ENCODE results near the gene MSI2. TPM values are rescaled to one million over a fixed set of nuclear protein-coding genes. Genes with fewer than 3 reads are reported as not detected.

Gene MSI2
- total and polyA plus RNA-seq, 2 experiments from 2014 or later, result 18.9 to 41.8 TPM

DNA sequence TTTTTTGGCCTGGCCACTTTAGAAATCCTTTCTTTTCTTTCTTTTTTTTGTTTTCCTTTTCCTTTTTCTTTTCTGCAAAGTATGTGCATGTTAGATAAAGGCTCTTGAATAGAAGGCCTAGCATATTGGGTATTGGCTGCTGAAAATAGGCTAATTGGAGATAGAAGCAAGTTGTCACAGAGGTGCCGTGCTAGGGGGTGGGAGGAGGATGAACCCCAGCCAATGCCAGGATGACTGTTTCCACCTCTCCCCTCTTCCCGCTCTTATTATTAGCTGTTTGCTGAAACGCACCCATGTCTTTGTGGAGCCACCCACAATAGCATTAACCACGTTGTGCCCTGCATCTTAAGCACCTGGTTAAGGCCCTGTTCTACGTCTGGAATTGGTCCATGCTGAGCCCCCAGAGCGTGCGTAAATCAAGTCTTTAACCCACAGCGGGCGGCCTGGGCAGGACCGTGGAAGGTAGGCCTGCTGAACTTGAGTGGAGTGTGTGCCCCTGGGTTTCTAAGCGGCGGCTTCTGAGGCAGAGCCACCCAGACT is 123.6 kb downstream of the MSI2 start:
- H4K20me1 ChIP-seq (replicated peaks; ENCODE audit: insufficient read depth), result no peaks in the 10 kb centered on the region
- TF ChIP-seq, protein P1, sequence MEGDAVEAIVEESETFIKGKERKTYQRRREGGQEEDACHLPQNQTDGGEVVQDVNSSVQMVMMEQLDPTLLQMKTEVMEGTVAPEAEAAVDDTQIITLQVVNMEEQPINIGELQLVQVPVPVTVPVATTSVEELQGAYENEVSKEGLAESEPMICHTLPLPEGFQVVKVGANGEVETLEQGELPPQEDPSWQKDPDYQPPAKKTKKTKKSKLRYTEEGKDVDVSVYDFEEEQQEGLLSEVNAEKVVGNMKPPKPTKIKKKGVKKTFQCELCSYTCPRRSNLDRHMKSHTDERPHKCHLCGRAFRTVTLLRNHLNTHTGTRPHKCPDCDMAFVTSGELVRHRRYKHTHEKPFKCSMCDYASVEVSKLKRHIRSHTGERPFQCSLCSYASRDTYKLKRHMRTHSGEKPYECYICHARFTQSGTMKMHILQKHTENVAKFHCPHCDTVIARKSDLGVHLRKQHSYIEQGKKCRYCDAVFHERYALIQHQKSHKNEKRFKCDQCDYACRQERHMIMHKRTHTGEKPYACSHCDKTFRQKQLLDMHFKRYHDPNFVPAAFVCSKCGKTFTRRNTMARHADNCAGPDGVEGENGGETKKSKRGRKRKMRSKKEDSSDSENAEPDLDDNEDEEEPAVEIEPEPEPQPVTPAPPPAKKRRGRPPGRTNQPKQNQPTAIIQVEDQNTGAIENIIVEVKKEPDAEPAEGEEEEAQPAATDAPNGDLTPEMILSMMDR (conservative IDR thresholded peaks at IDR 0.05; ENCODE audit: low read depth in 2 of 2), result no peak
- TF ChIP-seq ZNF114 (CRISPR knock-in tag; IDR thresholded peaks at IDR 0.05) (no peak), JUNB (IDR thresholded peaks at IDR 0.05; ENCODE audit: unreplicated experiment) (no peak), POLR2AphosphoS5 (IDR thresholded peaks at IDR 0.05; ENCODE audit: low read depth) (no peak)
- TF ChIP-seq, protein P2, sequence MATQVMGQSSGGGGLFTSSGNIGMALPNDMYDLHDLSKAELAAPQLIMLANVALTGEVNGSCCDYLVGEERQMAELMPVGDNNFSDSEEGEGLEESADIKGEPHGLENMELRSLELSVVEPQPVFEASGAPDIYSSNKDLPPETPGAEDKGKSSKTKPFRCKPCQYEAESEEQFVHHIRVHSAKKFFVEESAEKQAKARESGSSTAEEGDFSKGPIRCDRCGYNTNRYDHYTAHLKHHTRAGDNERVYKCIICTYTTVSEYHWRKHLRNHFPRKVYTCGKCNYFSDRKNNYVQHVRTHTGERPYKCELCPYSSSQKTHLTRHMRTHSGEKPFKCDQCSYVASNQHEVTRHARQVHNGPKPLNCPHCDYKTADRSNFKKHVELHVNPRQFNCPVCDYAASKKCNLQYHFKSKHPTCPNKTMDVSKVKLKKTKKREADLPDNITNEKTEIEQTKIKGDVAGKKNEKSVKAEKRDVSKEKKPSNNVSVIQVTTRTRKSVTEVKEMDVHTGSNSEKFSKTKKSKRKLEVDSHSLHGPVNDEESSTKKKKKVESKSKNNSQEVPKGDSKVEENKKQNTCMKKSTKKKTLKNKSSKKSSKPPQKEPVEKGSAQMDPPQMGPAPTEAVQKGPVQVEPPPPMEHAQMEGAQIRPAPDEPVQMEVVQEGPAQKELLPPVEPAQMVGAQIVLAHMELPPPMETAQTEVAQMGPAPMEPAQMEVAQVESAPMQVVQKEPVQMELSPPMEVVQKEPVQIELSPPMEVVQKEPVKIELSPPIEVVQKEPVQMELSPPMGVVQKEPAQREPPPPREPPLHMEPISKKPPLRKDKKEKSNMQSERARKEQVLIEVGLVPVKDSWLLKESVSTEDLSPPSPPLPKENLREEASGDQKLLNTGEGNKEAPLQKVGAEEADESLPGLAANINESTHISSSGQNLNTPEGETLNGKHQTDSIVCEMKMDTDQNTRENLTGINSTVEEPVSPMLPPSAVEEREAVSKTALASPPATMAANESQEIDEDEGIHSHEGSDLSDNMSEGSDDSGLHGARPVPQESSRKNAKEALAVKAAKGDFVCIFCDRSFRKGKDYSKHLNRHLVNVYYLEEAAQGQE (IDR thresholded peaks at IDR 0.05; ENCODE audit: unreplicated experiment), result no peak
- H3K4me1 ChIP-seq (ENCODE audit: insufficient read depth), result peaks cover 42% of the 10 kb centered on the region
- no peak overlapping the region for H3K4me3 ChIP-seq
- H3K9me3 Mint-ChIP-seq, result peaks cover 1% of the 10 kb centered on the region; the same call in 1 of the 3 replicates
- H2AFZ ChIP-seq, result no peak overlapping the region
- H3K27ac ChIP-seq (ENCODE audit: low read depth), result peak overlapping the region; percentile 90
- no peak for DNase-seq (ENCODE audit: low spot score)
- peaks cover 21% of the 10 kb centered on the region for H3K36me3 Mint-ChIP-seq (ENCODE audit: low read depth)
- H3K27ac Mint-ChIP-seq, result peak overlapping the region; percentile 82; the same call in 1 of the 2 replicates
- H3K4me1 Mint-ChIP-seq, result peaks cover 50% of the 10 kb centered on the region
- peaks cover 8% of the 10 kb centered on the region for H3K27me3 Mint-ChIP-seq (ENCODE audit: insufficient read depth, low read depth, poor library complexity)
- H3K4me3 Mint-ChIP-seq, result no peak overlapping the region; the same call in 2 of the 3 replicates
- H3K27me3 ChIP-seq (ENCODE audit: insufficient read depth), result no peaks in the 10 kb centered on the region
- H3K79me2 ChIP-seq (replicated peaks; ENCODE audit: insufficient read depth), result peaks cover 12% of the 10 kb centered on the region
- no peaks in the 10 kb centered on the region for H3K36me3 ChIP-seq (ENCODE audit: insufficient read depth)
- H3K9me2 ChIP-seq (ENCODE audit: insufficient read depth), result peaks cover 8% of the 10 kb centered on the region
- ATAC-seq, result peak; percentile 70
- peak overlapping the region; percentile 41 for H3K4me2 ChIP-seq
- no peaks in the 10 kb centered on the region for H3F3A ChIP-seq (replicated peaks; ENCODE audit: low read depth)

DNA sequence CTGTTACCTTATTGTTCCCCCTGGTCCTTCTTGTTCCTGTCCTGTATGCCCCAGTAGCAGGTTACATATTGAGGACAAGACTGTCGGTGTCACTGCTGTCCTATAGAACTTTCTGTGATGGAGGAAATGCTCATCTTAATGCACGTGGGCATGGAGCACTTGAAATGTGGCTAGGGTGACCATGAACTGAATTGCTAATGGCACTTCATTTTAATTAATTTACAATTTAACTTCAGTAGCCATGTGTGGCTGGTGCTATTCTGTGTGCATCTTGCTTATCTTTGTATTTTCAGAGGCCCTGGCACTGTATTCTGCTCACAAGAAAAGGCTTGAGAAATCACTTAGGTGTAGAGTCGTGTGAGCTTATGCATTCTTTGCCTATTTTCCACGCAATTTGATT is 125.2 kb downstream of the MSI2 start:
- DNase-seq (ENCODE audit: low spot score), result no peak
- ATAC-seq, result no peak
- peaks cover 7% of the 10 kb centered on the region for H3K27me3 Mint-ChIP-seq (ENCODE audit: insufficient read depth, low read depth, poor library complexity)
- Histone ChIP-seq H3K27ac (ENCODE audit: low read depth) (no peak overlapping the region), H3K36me3 (ENCODE audit: insufficient read depth) (no peaks in the 10 kb centered on the region), H3K4me1 (ENCODE audit: insufficient read depth) (peaks cover 32% of the 10 kb centered on the region), H3K4me3 (no peak overlapping the region), H3K4me2 (peak overlapping the region; percentile 38; the same call in 1 of the 2 replicates), H4K20me1 (replicated peaks; ENCODE audit: insufficient read depth) (no peaks in the 10 kb centered on the region), H3K79me2 (replicated peaks; ENCODE audit: insufficient read depth) (peaks cover 12% of the 10 kb centered on the region), H3K9me2 (ENCODE audit: insufficient read depth) (peaks cover 6% of the 10 kb centered on the region; the same call in 1 of the 2 replicates), H3F3A (replicated peaks; ENCODE audit: low read depth) (no peaks in the 10 kb centered on the region), H2AFZ (no peak overlapping the region), H3K27me3 (ENCODE audit: insufficient read depth) (no peaks in the 10 kb centered on the region)
- H3K36me3 Mint-ChIP-seq (ENCODE audit: low read depth), result peaks cover 18% of the 10 kb centered on the region
- H3K9me3 Mint-ChIP-seq, result no peaks in the 10 kb centered on the region; the same call in 2 of the 3 replicates
- H3K4me3 Mint-ChIP-seq, result no peak overlapping the region
- TF ChIP-seq, protein P3, sequence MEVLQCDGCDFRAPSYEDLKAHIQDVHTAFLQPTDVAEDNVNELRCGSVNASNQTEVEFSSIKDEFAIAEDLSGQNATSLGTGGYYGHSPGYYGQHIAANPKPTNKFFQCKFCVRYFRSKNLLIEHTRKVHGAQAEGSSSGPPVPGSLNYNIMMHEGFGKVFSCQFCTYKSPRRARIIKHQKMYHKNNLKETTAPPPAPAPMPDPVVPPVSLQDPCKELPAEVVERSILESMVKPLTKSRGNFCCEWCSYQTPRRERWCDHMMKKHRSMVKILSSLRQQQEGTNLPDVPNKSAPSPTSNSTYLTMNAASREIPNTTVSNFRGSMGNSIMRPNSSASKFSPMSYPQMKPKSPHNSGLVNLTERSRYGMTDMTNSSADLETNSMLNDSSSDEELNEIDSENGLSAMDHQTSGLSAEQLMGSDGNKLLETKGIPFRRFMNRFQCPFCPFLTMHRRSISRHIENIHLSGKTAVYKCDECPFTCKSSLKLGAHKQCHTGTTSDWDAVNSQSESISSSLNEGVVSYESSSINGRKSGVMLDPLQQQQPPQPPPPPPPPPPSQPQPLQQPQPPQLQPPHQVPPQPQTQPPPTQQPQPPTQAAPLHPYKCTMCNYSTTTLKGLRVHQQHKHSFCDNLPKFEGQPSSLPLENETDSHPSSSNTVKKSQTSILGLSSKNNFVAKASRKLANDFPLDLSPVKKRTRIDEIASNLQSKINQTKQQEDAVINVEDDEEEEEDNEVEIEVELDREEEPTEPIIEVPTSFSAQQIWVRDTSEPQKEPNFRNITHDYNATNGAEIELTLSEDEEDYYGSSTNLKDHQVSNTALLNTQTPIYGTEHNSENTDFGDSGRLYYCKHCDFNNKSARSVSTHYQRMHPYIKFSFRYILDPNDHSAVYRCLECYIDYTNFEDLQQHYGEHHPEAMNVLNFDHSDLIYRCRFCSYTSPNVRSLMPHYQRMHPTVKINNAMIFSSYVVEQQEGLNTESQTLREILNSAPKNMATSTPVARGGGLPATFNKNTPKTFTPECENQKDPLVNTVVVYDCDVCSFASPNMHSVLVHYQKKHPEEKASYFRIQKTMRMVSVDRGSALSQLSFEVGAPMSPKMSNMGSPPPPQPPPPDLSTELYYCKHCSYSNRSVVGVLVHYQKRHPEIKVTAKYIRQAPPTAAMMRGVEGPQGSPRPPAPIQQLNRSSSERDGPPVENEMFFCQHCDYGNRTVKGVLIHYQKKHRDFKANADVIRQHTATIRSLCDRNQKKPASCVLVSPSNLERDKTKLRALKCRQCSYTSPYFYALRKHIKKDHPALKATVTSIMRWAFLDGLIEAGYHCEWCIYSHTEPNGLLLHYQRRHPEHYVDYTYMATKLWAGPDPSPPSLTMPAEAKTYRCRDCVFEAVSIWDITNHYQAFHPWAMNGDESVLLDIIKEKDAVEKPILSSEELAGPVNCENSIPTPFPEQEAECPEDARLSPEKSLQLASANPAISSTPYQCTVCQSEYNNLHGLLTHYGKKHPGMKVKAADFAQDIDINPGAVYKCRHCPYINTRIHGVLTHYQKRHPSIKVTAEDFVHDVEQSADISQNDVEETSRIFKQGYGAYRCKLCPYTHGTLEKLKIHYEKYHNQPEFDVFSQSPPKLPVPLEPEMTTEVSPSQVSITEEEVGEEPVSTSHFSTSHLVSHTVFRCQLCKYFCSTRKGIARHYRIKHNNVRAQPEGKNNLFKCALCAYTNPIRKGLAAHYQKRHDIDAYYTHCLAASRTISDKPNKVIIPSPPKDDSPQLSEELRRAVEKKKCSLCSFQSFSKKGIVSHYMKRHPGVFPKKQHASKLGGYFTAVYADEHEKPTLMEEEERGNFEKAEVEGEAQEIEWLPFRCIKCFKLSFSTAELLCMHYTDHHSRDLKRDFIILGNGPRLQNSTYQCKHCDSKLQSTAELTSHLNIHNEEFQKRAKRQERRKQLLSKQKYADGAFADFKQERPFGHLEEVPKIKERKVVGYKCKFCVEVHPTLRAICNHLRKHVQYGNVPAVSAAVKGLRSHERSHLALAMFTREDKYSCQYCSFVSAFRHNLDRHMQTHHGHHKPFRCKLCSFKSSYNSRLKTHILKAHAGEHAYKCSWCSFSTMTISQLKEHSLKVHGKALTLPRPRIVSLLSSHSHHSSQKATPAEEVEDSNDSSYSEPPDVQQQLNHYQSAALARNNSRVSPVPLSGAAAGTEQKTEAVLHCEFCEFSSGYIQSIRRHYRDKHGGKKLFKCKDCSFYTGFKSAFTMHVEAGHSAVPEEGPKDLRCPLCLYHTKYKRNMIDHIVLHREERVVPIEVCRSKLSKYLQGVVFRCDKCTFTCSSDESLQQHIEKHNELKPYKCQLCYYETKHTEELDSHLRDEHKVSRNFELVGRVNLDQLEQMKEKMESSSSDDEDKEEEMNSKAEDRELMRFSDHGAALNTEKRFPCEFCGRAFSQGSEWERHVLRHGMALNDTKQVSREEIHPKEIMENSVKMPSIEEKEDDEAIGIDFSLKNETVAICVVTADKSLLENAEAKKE (CRISPR knock-in tag; IDR thresholded peaks at IDR 0.05), result no peak
- no peak overlapping the region; the same call in 1 of the 2 replicates for H3K27ac Mint-ChIP-seq
- H3K4me1 Mint-ChIP-seq, result peaks cover 44% of the 10 kb centered on the region

Data from GM23338 (cell line).